Measurements from ENCODE around the gene NAA60. TPM values are rescaled to one million over a fixed set of nuclear protein-coding genes. Genes with fewer than 3 reads are reported as not detected.

Gene NAA60
- total and polyA plus RNA-seq, 9 of the 15 experiments (the other 6 are each of a cell fraction or from before 2014, with no cell fraction given), result 2.1 to 49.4 (median 10.3) TPM

- TF ChIP-seq DEAF1 (CRISPR knock-in tag; IDR thresholded peaks at IDR 0.05), result no peak
- TF ChIP-seq TAF1 (IDR thresholded peaks at IDR 0.05; ENCODE audit: control insufficient read depth, extremely low read depth, insufficient read depth, low read length, severe bottlenecking), result peak; percentile 77
- peak in 2 of 3 experiments; percentile 6 to 79 for TF ChIP-seq YY1 (IDR thresholded peaks at IDR 0.05; ENCODE audit: borderline replicate concordance in 1 of 3, control insufficient read depth in 1 of 3, extremely low read depth in 1 of 3, insufficient read depth in 3 of 3, insufficient read length in 1 of 3, insufficient replicate concordance in 2 of 3, low read depth in 1 of 3, low read length in 2 of 3)
- TF ChIP-seq EGR1 (conservative IDR thresholded peaks at IDR 0.05), result peak; percentile 62
- peak; percentile 75 for TF ChIP-seq FOXM1 (IDR thresholded peaks at IDR 0.05; ENCODE audit: low read depth)
- TF ChIP-seq FOXM1 (CRISPR knock-in tag; IDR thresholded peaks at IDR 0.05; ENCODE audit: low read depth), result no peak
- TF ChIP-seq ZNF124 (CRISPR knock-in tag; IDR thresholded peaks at IDR 0.05), result peak; percentile 32; the same call in 1 of the 2 replicates
- peak; percentile 86 for TF ChIP-seq POLR2A (conservative IDR thresholded peaks at IDR 0.05)
- peak; percentile 68; the same call in 1 of the 2 replicates for TF ChIP-seq SIN3B (IDR thresholded peaks at IDR 0.05; ENCODE audit: low read depth)
- peak; percentile 28 for TF ChIP-seq ZFP36 (IDR thresholded peaks at IDR 0.05; ENCODE audit: low read depth, low read length, partially characterized antibody)
- no peak for TF ChIP-seq GTF2F1 (IDR thresholded peaks at IDR 0.05; ENCODE audit: low read depth, low read length)
- TF ChIP-seq ZBTB5 (IDR thresholded peaks at IDR 0.05), result no peak
- no peak for TF ChIP-seq ZNF354B (CRISPR knock-in tag; IDR thresholded peaks at IDR 0.05)
- TF ChIP-seq HES1 (IDR thresholded peaks at IDR 0.05; ENCODE audit: low read depth), result no peak
- TF ChIP-seq TOE1 (IDR thresholded peaks at IDR 0.05; ENCODE audit: borderline replicate concordance), result peak; percentile 91
- TF ChIP-seq TOE1 (CRISPR knock-in tag; IDR thresholded peaks at IDR 0.05; ENCODE audit: borderline replicate concordance, low read depth), result no peak
- peak in 1 of 2 experiments; percentile 19; a peak in 2 of 4 replicates for TF ChIP-seq RAD21 (CRISPR knock-in tag; conservative IDR thresholded peaks at IDR 0.05 in 1 of 2, IDR thresholded peaks at IDR 0.05 in 1 of 2)
- peak; percentile 94 for TF ChIP-seq GABPB1 (CRISPR knock-in tag; IDR thresholded peaks at IDR 0.05)
- peak; percentile 44; the same call in 1 of the 2 replicates for TF ChIP-seq CEBPG (CRISPR knock-in tag; IDR thresholded peaks at IDR 0.05)
- TF ChIP-seq CEBPG (tag; conservative IDR thresholded peaks at IDR 0.05 in 1 of 2, IDR thresholded peaks at IDR 0.05 in 1 of 2), result no peak
- TF ChIP-seq KLF13 (tag; IDR thresholded peaks at IDR 0.05; ENCODE audit: borderline replicate concordance, low read depth), result peak; percentile 91
- peak; percentile 51 for TF ChIP-seq KDM5B (IDR thresholded peaks at IDR 0.05; ENCODE audit: insufficient replicate concordance, low read depth, low read length)
- TF ChIP-seq MXI1 (IDR thresholded peaks at IDR 0.05; ENCODE audit: low read depth, low read length), result peak; percentile 14; the same call in 1 of the 2 replicates
These were observed 42.4 kb upstream of the NAA60 start, which contains the start of the genes ZNF174 and ZSCAN32 (continued) for GRCh38 chr16:3400779-3401688.
